ENCODE data around the gene LAMTOR1. TPM values are rescaled to one million over a fixed set of nuclear protein-coding genes. Genes with fewer than 3 reads are reported as not detected.

LAMTOR1 gene
- polyA plus RNA-seq, 1 donor (not counting 4 experiments of a cell fraction or from before 2014, with no cell fraction given) = 88.5 TPM

- H3K9ac ChIP-seq (ENCODE audit: control insufficient read depth, extremely low read depth, insufficient read depth, low read length) = peak within 1 kb of the TSS; percentile 99
- peak within 1 kb of the TSS; percentile 50 to 91 (median 62) for H3K4me3 ChIP-seq (ENCODE audit: control insufficient read depth in 2 of 3, extremely low read depth in 1 of 3, insufficient read depth in 2 of 3, low read depth in 1 of 3, low read length in 3 of 3)
- H4K20me1 ChIP-seq (ENCODE audit: control insufficient read depth, extremely low read depth, insufficient read depth, low read length) = no peaks in the 10 kb centered on the region
- H2AFZ ChIP-seq (ENCODE audit: control insufficient read depth, low read length) = peak within 1 kb of the TSS; percentile 91
- peak within 1 kb of the TSS; percentile 85 for H3K4me2 ChIP-seq (ENCODE audit: control insufficient read depth, extremely low read depth, insufficient read depth, low read depth, low read length)
- H3K9me3 ChIP-seq (ENCODE audit: control insufficient read depth, low read depth, low read length) = no peaks in the 10 kb centered on the region
- FAIRE-seq (peak; percentile 89), DNase-seq (ENCODE audit: low read depth, low spot score) (peak; percentile 97)
- peak within 1 kb of the TSS; percentile 99 for H3K27ac ChIP-seq (ENCODE audit: control insufficient read depth, insufficient read depth, low read length)
- peaks cover 46% of the 10 kb centered on the region for H3K4me1 ChIP-seq (ENCODE audit: control insufficient read depth, extremely low read depth, insufficient read depth, low read length)
- dilution Hi-C loops (cut with MboI; ENCODE audit: extremely low pct_ligation_motif_present, low sequenced_read_pairs) = no loop called here
- no peaks in the 10 kb centered on the region for H3K9me1 ChIP-seq (ENCODE audit: control insufficient read depth, extremely low read depth, insufficient read depth, low read length)
- peaks cover 0 to 7% of the 10 kb centered on the region in 2 experiments for H3K36me3 ChIP-seq (ENCODE audit: control insufficient read depth in 2 of 2, extremely low read depth in 1 of 2, insufficient read depth in 2 of 2, low read length in 2 of 2)
- TF ChIP-seq, protein P1, sequence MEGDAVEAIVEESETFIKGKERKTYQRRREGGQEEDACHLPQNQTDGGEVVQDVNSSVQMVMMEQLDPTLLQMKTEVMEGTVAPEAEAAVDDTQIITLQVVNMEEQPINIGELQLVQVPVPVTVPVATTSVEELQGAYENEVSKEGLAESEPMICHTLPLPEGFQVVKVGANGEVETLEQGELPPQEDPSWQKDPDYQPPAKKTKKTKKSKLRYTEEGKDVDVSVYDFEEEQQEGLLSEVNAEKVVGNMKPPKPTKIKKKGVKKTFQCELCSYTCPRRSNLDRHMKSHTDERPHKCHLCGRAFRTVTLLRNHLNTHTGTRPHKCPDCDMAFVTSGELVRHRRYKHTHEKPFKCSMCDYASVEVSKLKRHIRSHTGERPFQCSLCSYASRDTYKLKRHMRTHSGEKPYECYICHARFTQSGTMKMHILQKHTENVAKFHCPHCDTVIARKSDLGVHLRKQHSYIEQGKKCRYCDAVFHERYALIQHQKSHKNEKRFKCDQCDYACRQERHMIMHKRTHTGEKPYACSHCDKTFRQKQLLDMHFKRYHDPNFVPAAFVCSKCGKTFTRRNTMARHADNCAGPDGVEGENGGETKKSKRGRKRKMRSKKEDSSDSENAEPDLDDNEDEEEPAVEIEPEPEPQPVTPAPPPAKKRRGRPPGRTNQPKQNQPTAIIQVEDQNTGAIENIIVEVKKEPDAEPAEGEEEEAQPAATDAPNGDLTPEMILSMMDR (optimal IDR thresholded peaks at IDR 0.05 in 1 of 3, IDR thresholded peaks at IDR 0.05 in 1 of 3, conservative IDR thresholded peaks at IDR 0.05 in 1 of 3; ENCODE audit: extremely low read depth in 1 of 3, insufficient read depth in 2 of 3, low read length in 3 of 3) = no peak
- TF ChIP-seq EZH2 (IDR thresholded peaks at IDR 0.05; ENCODE audit: low read length) = no peak
- H3K27me3 ChIP-seq (ENCODE audit: control insufficient read depth, extremely low read depth, insufficient read depth, low read length) = no peaks in the 10 kb centered on the region
- H3K79me2 ChIP-seq (ENCODE audit: control insufficient read depth, insufficient read depth, low read length) = peaks cover 4% of the 10 kb centered on the region
These were observed 9.3 kb upstream of the LAMTOR1 start, which contains the start of gene ANAPC15 for GRCh38 chr11:72112143-72112977. Gene ANAPC15 (minus strand): TSS chr11:72112695. CDS start chr11:72111276, 1,419 bp downstream.

DNA sequence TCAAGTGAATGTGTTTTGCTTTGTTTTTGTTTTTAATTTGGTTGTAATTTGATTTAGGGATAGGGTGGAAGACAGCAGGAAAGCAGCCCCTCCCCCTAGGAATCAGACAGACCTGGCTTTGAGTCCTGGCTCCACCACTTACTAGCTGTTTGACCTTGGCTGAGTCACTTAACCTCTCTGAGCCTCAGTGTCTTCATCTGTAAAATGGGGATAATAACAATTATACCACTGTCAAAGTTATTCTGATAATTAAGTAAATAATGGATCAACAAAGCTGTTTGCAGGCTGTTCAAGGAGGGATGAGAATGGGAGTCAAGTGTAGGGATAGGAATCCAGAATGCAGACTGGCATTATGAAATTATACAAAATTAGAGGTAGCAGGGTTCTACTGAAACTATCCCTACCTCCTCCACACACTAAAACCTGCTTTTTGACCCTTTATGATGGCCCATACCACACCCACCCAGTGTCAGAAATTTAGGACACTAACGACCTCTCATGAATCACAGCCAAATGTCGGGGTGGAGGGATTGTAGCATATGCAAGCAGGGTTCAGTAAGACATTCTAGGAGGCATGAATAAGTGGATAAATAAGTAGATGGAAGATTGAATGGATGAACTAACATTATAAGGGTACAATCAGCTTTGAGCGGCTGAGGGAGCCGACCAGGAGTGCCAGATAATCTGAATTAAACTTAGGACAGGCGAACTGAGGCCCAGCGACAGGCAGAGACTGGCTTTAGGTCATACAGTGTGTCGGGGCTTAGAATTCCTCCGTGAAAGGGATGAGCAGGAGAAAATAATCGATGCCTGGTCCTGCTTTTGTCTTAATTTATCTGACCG is 8.4 kb upstream of the LAMTOR1 start:
- Histone ChIP-seq H3K79me2 (ENCODE audit: control insufficient read depth, insufficient read depth, low read length) (peaks cover 3% of the 10 kb centered on the region), H3K4me2 (ENCODE audit: control insufficient read depth, extremely low read depth, insufficient read depth, low read depth, low read length) (peak overlapping the region; percentile 85), H3K36me3 (ENCODE audit: control insufficient read depth in 2 of 2, extremely low read depth in 1 of 2, insufficient read depth in 2 of 2, low read length in 2 of 2) (peaks cover 0 to 9% of the 10 kb centered on the region in 2 experiments), H3K4me3 (ENCODE audit: control insufficient read depth in 2 of 3, extremely low read depth in 1 of 3, insufficient read depth in 2 of 3, low read depth in 1 of 3, low read length in 3 of 3) (peak overlapping the region; percentile 50 to 91 (median 62)), H4K20me1 (ENCODE audit: control insufficient read depth, extremely low read depth, insufficient read depth, low read length) (no peaks in the 10 kb centered on the region), H3K9me3 (ENCODE audit: control insufficient read depth, low read depth, low read length) (no peaks in the 10 kb centered on the region), H3K27ac (ENCODE audit: control insufficient read depth, insufficient read depth, low read length) (peak overlapping the region; percentile 99), H3K9me1 (ENCODE audit: control insufficient read depth, extremely low read depth, insufficient read depth, low read length) (no peaks in the 10 kb centered on the region), H3K27me3 (ENCODE audit: control insufficient read depth, extremely low read depth, insufficient read depth, low read length) (no peaks in the 10 kb centered on the region), H2AFZ (ENCODE audit: control insufficient read depth, low read length) (peak overlapping the region; percentile 11), H3K4me1 (ENCODE audit: control insufficient read depth, extremely low read depth, insufficient read depth, low read length) (peaks cover 43% of the 10 kb centered on the region), H3K9ac (ENCODE audit: control insufficient read depth, extremely low read depth, insufficient read depth, low read length) (peak overlapping the region; percentile 99)
- no peak for FAIRE-seq
- no peak for DNase-seq (ENCODE audit: low read depth, low spot score)
- TF ChIP-seq, protein P1 (optimal IDR thresholded peaks at IDR 0.05 in 1 of 3, IDR thresholded peaks at IDR 0.05 in 1 of 3, conservative IDR thresholded peaks at IDR 0.05 in 1 of 3; ENCODE audit: extremely low read depth in 1 of 3, insufficient read depth in 2 of 3, low read length in 3 of 3) = no peak
- no peak for TF ChIP-seq EZH2 (IDR thresholded peaks at IDR 0.05; ENCODE audit: low read length)
- dilution Hi-C loops (cut with MboI; ENCODE audit: extremely low pct_ligation_motif_present, low sequenced_read_pairs) = no loop called here
